H1 (cell line): Measurements from ENCODE around the gene RNF183. TPM values are rescaled to one million over a fixed set of nuclear protein-coding genes. Genes with fewer than 3 reads are reported as not detected.

Source experiments
- CBX5 ChIP-seq: fragments of 300-800, 300-1000 bp; sonication (generic); IDR thresholded peaks from 2 replicates; pipeline ENCODE4 v1.7.1; 2016; ENCODE audit warnings: antibody characterized with exemption, low read length, low read depth
- HDAC2 ChIP-seq, 2 experiments: fragments of 300-600 bp in 1 of 2; sonication (generic) in 1 of 2; IDR thresholded peaks; 2 replicates each; pipeline ENCODE4 v1.6.1; 2011 to 2012; ENCODE audit warnings: low read depth in 2 of 2, low read length in 2 of 2, mild to moderate bottlenecking in 2 of 2, moderate library complexity in 2 of 2, borderline replicate concordance in 1 of 2, inconsistent platforms in 1 of 2
- JUND ChIP-seq: IDR thresholded peaks from 2 replicates; pipeline ENCODE4 v1.6.1; 2011; ENCODE audit warnings: mild to moderate bottlenecking, improper control_type of control experiment, low read length
- RNF2 ChIP-seq: fragments of 200-900, 300-1000 bp; sonication (generic); IDR thresholded peaks from 2 replicates; pipeline ENCODE4 v1.7.1; 2016; ENCODE audit warnings: borderline replicate concordance, low read depth, mild to moderate bottlenecking, antibody characterized with exemption, low read length; ENCODE audit not compliant: poor library complexity, severe bottlenecking; ENCODE audit errors: missing control alignments
- SAP30 ChIP-seq: fragments of 300-600 bp; sonication (generic); IDR thresholded peaks from 2 replicates; pipeline ENCODE4 v1.7.1; 2012; ENCODE audit warnings: low read length, moderate library complexity, mild to moderate bottlenecking, inconsistent platforms; ENCODE audit not compliant: insufficient read depth, insufficient replicate concordance
- polyA plus RNA-seq, 7 experiments: library from polyadenylated mRNA; depleted of rRNA in 3 of 7; stranded (reverse) in 5 of 7; unstranded in 2 of 7; fragments of >200 nt in 5 of 7; fragments of 200-250 nt in 2 of 7; gene quantifications; 1 replicate in 5 of 7; 2 replicates in 1 of 7; 4 replicates in 1 of 7; pipeline versions ENCODE4 v1.2.1 to v1.2.3, GENCODE V29; 2011 to 2013; ENCODE audit warnings: missing spikeins in 2 of 7, mixed read lengths in 2 of 7
- total RNA-seq: library from RNA; stranded (reverse); fragmentation: NEBNext Ultra II Directional; extraction: Animal tissue kit (Norgen Biotek cat#: 25700); gene quantifications from 2 replicates; pipeline ENCODE4 v1.2.1, GENCODE V29; 2021

Gene RNF183
- total and polyA plus RNA-seq, 2 of the 8 experiments (the other 6 are each of a cell fraction or from before 2014, with no cell fraction given): 0.15 TPM; not detected in 1

DNA sequence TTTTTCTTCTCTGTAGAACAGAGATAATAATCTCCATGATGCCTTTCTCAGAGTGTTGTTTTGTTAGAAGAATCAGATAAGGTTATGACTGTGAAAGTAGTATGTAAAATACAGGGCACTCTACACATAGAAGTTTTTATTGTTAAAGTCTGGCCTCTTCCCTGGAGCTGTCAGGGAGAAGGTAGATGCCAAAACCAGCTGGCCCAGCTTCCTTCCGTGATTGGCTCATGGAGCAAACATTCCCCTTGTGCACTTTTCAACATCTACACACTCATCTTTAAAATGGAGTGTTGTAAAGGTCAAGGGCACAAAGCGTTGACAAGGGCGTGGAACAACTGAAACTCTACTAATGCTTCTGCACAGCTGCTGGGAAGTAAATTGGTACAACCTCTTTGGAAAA is 7.4 kb upstream of the RNF183 start (continued):
- no peak for TF ChIP-seq SAP30
- TF ChIP-seq HDAC2 (IDR thresholded peaks at IDR 0.05; ENCODE audit: borderline replicate concordance in 1 of 2, low read depth in 2 of 2, low read length in 2 of 2): no peak
- no peak for TF ChIP-seq JUND
- no peak for TF ChIP-seq RNF2
- no peak for TF ChIP-seq CBX5
